Measurements from ENCODE around the gene NUDT6.

The NUDT6 gene

DNA sequence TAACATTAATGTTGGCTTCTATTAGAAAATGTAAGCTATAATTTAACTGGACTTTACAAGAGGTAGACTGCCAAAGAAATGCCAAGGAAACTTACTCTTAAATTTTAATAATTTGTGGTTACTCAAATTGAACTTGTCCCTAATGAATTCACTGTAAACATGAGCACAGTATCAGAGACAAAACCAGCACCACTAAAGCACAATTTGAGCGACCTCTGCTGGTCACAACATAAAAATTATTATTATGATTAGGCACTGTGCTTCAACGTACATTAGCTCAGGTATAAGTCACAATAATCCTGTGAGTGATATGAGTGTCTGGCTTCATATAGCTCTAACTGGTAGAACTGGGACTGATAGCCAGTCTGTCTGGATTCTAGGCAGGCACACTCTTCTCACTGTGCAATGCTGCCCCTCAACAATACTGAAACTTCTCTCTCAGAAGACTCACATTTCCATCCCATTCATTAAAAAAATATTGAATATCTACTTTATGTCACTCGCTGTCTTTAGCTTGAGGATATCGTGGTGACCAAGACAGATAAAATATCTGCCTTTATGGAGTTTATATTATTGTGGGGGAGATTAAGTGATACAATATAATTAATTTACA is 8.0 kb downstream of the NUDT6 start:
- peak; percentile 69 for DNase-seq (ENCODE audit: low spot score)

- no peak for DNase-seq (ENCODE audit: low spot score)
Observed at GRCh38 chr4:122912810-122913575, 9.4 kb downstream of the NUDT6 start.

DNA sequence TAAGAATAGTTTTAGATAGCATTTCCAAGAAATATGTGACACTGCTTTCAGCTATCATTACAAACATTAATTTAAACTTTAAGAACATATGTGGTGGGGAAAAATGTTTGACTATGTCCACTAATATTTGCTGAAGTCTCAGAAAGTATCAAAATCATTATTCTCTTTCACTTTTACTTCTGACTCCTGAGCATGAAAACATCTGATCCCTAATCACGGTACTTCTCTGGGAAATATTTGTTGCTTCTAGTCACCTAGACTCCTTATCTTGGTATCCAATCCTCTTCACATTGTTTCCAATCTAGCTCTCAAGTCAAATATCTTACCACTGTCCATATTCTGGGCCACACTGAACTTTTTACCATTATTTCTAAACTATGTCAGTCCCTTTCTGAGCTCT is 10.8 kb downstream of the NUDT6 start:
- no peak for DNase-seq (ENCODE audit: low spot score)

DNA sequence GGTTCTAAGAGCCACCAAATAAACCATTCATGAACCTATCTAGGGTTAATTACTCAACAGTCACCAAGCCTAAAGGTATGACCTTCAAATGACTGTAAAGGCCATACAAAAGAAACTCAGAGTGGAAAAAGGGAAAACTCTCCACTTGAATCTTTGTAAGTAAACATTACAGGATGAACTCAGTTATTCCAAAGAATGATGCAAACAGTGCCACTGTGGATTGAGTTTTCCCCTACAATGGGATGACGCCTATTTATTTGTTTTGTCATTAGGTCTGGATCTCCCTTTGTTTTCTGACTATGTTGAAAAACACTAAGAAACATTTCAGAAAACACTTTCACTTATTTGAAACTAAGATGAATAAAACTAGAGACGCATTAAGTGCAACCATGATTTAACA is 12.7 kb downstream of the NUDT6 start:
- no peak for DNase-seq (ENCODE audit: low spot score)

- no peak for DNase-seq (ENCODE audit: low spot score)
Observed at GRCh38 chr4:122908223-122908622, 14.2 kb downstream of the NUDT6 start.

- no peak for DNase-seq (ENCODE audit: low spot score)
Observed at GRCh38 chr4:122906859-122907305, 15.5 kb downstream of the NUDT6 start.

GRCh38 chr4:122903766-122904288 is 18.6 kb downstream of the NUDT6 start:
- DNase-seq (ENCODE audit: low spot score), result no peak

- DNase-seq (ENCODE audit: low spot score), result no peak
Observed at GRCh38 chr4:122901247-122902010, 21.0 kb downstream of the NUDT6 start.

- no peak for DNase-seq (ENCODE audit: low spot score)
Observed at GRCh38 chr4:122900314-122900713, 22.1 kb downstream of the NUDT6 start.

GRCh38 chr4:122899682-122900081 is 22.7 kb downstream of the NUDT6 start:
- DNase-seq (ENCODE audit: low spot score), result no peak

DNA sequence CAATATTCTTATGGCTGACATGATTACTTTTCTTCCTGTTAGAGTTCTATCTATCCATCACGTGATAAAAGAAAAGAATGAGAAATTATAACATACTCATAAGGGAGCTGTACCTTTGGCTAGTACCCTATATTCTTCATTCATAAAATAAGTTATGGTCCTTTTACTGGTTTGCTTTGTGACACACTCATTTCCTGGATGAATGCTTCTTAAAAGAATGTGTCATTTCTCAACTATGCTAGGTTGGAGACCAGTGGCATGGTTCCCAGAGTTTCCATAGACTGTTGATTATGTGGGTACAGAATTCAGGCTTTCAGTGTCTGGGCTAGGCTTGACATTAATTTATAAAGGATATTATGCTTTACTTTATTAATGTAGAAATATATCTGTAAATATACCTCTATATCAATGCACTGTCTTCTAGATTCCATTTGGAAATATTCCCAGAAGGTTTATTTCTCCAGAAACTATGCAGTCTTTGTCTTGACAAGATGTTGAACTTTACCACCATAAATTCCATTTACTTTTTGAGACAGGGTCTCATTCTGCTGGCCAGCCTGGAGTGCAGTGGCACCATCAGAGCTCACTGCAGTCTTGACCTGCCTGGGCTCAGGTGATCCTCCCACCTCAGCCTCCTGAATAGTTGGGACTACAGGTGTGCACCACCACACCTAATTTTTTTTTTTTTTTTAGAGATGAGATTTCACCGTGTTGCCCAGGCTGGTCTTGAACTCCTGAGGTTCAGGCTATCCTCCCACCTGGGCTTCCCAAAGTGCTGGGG is 23.8 kb downstream of the NUDT6 start:
- no peak for DNase-seq (ENCODE audit: low spot score)

GRCh38 chr4:122896270-122896669 is 26.1 kb downstream of the NUDT6 start:
- DNase-seq (ENCODE audit: low spot score), result no peak

DNA sequence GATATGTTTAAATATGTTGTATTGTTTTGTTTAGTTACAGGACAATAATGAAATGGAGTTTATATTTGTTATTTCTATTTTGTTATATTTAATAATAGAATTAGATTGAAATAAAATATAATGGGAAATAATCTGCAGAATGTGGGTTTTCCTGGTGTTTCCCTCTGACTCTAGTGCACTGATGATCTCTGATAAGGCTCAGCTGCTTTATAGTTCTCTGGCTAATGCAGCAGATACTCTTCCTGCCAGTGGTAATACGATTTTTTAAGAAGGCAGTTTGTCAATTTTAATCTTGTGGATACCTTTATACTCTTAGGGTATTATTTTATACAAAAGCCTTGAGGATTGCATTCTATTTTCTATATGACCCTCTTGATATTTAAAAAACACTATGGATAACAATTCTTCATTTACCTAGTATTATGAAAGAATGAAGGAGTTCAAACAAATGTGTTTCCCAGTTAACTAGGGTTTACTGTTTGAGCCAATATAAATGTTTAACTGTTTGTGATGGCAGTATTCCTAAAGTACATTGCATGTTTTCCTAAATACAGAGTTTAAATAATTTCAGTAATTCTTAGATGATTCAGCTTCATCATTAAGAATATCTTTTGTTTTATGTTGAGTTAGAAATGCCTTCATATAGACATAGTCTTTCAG is 26.9 kb downstream of the NUDT6 start:
- no peak for DNase-seq (ENCODE audit: low spot score)

DNA sequence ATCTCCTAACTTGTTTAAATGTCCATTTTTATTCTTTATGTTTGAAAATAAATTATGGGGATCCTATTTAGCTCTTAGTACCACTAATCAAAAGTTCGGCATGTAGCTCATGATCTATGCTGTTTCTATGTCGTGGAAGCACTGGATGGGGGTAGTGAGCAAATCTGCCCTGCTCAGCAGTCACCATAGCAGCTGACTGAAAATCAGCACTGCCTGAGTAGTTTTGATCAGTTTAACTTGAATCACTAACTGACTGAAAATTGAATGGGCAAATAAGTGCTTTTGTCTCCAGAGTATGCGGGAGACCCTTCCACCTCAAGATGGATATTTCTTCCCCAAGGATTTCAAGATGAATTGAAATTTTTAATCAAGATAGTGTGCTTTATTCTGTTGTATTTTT is 27.6 kb downstream of the NUDT6 start:
- no peak for DNase-seq (ENCODE audit: low spot score)

DNA sequence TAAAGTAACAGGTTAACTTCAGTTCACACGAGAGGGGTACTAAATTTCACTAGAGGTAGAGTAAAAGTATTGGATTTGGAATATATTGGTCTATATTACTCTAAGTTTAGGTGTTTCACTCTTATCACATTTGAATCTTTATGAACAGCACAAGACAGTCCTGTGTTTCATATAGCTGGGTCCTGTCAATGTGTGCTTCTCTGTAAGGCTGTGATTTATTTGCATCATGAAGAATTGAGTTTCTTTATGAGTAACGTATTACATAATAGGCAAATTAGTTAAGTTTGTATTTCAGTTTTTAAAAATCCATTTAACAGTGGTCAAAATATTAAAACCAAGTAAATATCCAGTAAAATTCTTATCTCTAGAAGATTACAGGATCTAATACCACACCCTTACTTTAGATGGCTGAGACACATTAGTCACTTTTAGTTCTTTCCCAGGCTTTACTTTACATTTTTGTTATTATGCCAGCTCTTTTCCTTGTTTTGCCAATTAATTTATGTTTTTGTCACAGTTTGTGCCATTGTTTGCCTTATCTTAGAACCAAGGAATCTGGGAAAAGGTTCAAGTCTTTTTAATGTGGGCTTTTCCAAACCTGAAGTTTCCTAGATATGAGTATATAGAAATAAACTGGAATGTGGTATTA is 32.1 kb downstream of the NUDT6 start:
- no peak for DNase-seq (ENCODE audit: low spot score)

DNA sequence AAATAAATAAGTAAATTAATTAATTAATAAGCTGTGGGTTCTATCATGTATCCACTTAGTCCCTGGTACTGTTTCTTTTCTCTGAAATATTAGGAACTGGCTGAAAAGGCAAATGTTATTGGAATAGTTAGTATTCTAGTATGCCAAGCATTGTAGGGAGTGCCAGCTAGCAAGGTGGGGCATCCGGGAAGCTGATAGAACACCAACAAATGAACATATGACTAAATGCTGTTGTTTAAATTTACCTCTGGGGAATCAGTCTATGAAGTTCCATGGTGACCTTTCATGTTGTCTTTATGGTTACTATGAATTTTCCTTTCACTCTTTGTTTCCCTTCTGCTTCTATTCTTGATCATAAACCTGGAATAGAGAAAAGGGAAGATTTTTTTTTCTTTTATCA is 32.7 kb downstream of the NUDT6 start:
- no peak for DNase-seq (ENCODE audit: low spot score)

GRCh38 chr4:122884499-122884898 is 37.9 kb downstream of the NUDT6 start:
- DNase-seq (ENCODE audit: low spot score), result no peak

DNA sequence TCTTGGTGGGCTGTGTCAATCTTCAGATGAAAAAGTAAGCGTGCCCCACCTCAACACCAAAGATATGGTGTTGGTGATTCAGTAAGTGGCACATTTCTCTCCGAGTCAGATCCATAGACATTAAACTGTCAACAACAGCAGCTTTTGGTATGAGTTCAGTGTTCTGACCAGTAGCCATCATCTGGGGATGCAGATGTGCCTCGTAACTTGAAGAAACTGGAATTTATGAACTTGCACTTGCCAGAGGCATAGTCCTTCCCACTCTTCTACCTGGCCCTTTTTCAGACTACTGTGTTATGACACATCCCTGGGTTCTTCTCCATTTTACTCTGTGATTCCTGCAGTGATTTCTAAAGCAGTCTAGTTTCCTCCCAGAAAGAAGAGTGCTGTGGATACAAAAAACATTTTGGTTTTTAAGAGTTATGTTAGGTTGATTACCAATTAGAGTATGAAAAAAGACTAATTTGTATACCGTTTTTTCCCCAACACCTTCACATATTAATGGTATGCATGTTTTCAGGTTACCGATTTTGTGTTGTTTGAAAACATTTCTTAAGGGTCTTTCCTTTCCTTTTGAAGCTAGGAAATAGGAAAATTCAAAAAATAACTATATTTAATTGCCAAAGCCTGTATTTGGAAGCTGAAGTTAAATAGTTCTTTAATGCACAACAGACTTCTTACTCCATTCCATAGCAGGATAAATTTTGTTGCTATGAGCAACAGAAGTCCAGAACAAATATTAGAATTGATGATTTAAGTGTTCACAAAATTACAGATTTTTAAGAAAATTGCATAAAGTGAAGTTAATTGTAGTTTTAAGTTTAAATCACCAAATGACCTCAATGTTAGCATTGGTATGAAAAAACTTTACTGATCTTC is 39.3 kb downstream of the NUDT6 start:
- no peak for DNase-seq (ENCODE audit: low spot score)

DNA sequence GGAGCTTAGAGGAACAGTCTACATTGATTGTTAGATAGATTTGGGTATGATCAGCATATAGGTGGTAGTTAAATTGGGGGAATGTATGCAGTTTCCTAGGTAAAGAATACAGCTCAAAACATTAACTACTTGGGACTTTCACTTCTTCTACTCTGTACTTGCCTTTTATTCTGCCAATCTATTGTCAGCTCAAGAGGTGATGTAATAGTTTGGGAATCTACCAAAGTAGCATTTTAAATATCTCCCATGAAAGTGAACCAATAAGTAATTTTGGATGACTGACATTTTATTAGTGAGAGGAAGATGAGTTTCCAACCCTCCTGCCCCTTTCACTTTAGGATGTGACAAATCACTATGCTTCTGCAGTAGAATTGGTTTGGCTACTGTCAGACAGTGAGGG is 43.4 kb downstream of the NUDT6 start:
- no peak for DNase-seq (ENCODE audit: low spot score)

GRCh38 chr4:122876456-122876855 is 45.9 kb downstream of the NUDT6 start:
- DNase-seq (ENCODE audit: low spot score), result no peak
